Measurements from ENCODE around the gene GAPDHS. TPM values are rescaled to one million over a fixed set of nuclear protein-coding genes. Genes with fewer than 3 reads are reported as not detected.
A peak's percentile ranks its signal among the peaks of the same experiment; 100 is the strongest.

Gene GAPDHS
- total RNA-seq, 4 donors from 2014 or later = not detected

DNA sequence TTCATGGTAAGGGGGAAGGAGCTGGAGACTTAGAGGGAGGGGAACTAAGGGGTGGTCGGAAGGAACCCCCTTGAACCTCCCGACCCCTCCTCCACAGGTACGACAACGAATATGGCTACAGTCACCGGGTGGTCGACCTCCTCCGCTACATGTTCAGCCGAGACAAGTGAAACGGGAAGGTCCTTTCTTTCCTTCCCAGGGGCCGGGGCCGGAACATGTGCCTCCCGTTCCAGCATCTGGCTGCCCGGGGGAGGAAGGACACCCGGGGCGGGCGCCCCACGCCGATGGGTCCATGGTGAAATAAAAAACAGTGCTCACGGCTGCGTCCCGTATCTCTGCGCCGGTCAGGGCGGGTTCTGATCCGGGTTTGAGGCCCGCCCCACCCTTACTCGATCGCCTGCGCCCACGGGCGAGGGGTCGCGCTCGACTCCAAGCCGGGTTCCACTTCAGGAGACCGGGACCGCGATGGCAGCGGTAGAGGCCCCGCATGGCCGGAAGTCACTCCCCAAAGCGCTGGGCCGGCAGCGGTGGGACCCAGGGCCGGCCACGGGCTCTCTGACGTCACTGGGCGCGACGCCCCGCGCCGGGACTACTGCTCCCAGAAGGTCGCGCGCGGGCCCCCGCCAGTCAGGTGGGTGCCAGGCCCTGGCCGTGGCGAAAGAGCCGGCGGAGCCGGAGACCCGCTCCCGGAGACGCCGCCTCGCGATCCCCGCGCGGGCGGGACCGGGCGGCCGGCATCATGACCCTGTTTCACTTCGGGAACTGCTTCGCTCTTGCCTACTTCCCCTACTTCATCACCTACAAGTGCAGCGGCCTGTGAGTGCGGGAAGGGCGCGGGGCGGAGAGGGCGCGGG is 12.0 kb downstream of the GAPDHS start, which contains the start of gene TMEM147:
TMEM147 (plus strand) TSS at position 626 of the 854 bp plus-strand sequence; CDS start at position 740, 114 bp downstream.
- no peaks in the 10 kb centered on the region for H3K9me3 ChIP-seq
- H3K4me3 ChIP-seq = peak within 1 kb of the TSS; percentile 79 to 89 (median 84)
- H3K4me1 ChIP-seq = peaks cover 16 to 38% (median 28%) of the 10 kb centered on the region in 4 donors
- peak within 1 kb of the TSS; percentile 81 to 87 (median 84) for H3K27ac ChIP-seq (replicated peaks in 1 of 4)
- peaks cover 4 to 27% (median 18%) of the 10 kb centered on the region in 4 donors for H3K36me3 ChIP-seq
- TF ChIP-seq POLR2A (IDR thresholded peaks at IDR 0.05; ENCODE audit: low read depth) = no peak
- TF ChIP-seq POLR2AphosphoS5 (IDR thresholded peaks at IDR 0.05) = peak; percentile 85 to 87
- intact Hi-C loops (cut with DNase I) = loop anchor here (5.0 kb wide), 3 partner anchors 67 to 172 kb away; partner anchors contain the start of genes HAUS5, KMT2B and RBM42
- DNase-seq (ENCODE audit: extremely low spot score) = peak; percentile 96
- no peaks in the 10 kb centered on the region for H3K27me3 ChIP-seq
- 0% methylated on average over 21 of the region's 85 CpGs for WGBS

GRCh38 chr19:35545855-35546381 is 12.7 kb downstream of the GAPDHS start:
- DNase-seq (ENCODE audit: extremely low spot score) = no peak
- Histone ChIP-seq H3K4me3 (peak overlapping the region; percentile 79 to 89 (median 84)), H3K9me3 (no peaks in the 10 kb centered on the region), H3K27me3 (no peaks in the 10 kb centered on the region), H3K36me3 (peaks cover 4 to 28% (median 21%) of the 10 kb centered on the region in 4 donors), H3K27ac (replicated peaks in 1 of 4) (peak overlapping the region; percentile 81 to 87 (median 84)), H3K4me1 (peaks cover 16 to 38% (median 28%) of the 10 kb centered on the region in 4 donors)
- no peak for TF ChIP-seq POLR2A (IDR thresholded peaks at IDR 0.05; ENCODE audit: low read depth)
- no peak for TF ChIP-seq EP300 (IDR thresholded peaks at IDR 0.05)
- TF ChIP-seq POLR2AphosphoS5 (IDR thresholded peaks at IDR 0.05) = no peak
- TF ChIP-seq, protein P1, sequence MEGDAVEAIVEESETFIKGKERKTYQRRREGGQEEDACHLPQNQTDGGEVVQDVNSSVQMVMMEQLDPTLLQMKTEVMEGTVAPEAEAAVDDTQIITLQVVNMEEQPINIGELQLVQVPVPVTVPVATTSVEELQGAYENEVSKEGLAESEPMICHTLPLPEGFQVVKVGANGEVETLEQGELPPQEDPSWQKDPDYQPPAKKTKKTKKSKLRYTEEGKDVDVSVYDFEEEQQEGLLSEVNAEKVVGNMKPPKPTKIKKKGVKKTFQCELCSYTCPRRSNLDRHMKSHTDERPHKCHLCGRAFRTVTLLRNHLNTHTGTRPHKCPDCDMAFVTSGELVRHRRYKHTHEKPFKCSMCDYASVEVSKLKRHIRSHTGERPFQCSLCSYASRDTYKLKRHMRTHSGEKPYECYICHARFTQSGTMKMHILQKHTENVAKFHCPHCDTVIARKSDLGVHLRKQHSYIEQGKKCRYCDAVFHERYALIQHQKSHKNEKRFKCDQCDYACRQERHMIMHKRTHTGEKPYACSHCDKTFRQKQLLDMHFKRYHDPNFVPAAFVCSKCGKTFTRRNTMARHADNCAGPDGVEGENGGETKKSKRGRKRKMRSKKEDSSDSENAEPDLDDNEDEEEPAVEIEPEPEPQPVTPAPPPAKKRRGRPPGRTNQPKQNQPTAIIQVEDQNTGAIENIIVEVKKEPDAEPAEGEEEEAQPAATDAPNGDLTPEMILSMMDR (IDR thresholded peaks at IDR 0.05) = no peak
- 7% methylated on average over 17 of the region's 27 CpGs for WGBS
- intact Hi-C loops (cut with DNase I) = loop anchor here (5.0 kb wide), 3 partner anchors 66 to 171 kb away; partner anchors contain the start of genes HAUS5, KMT2B and RBM42

- Histone ChIP-seq H3K27ac (replicated peaks in 1 of 4) (no peak overlapping the region), H3K4me1 (peaks cover 16 to 38% (median 28%) of the 10 kb centered on the region in 4 donors), H3K27me3 (no peaks in the 10 kb centered on the region), H3K36me3 (peaks cover 4 to 31% (median 21%) of the 10 kb centered on the region in 4 donors), H3K9me3 (no peaks in the 10 kb centered on the region), H3K4me3 (peak overlapping the region; percentile 79 to 89 (median 84))
- TF ChIP-seq POLR2A (IDR thresholded peaks at IDR 0.05; ENCODE audit: low read depth) (no peak), POLR2AphosphoS5 (IDR thresholded peaks at IDR 0.05) (no peak), EP300 (IDR thresholded peaks at IDR 0.05) (no peak)
- TF ChIP-seq, protein P1 (IDR thresholded peaks at IDR 0.05) = no peak
- 90% methylated on average over 8 of the region's 8 CpGs for WGBS
- intact Hi-C loops (cut with DNase I) = loop anchor here (5.0 kb wide), 3 partner anchors 66 to 171 kb away; partner anchors contain the start of genes HAUS5, KMT2B and RBM42
- DNase-seq (ENCODE audit: extremely low spot score) = no peak
Measured at GRCh38 chr19:35546532-35546931, 13.3 kb downstream of the GAPDHS start.

- DNase-seq (ENCODE audit: extremely low spot score) = no peak
- Histone ChIP-seq H3K4me1 (peaks cover 15 to 33% (median 24%) of the 10 kb centered on the region in 4 donors), H3K4me3 (no peak overlapping the region), H3K27ac (replicated peaks in 1 of 4) (no peak overlapping the region), H3K9me3 (no peaks in the 10 kb centered on the region), H3K36me3 (peaks cover 4 to 31% (median 16%) of the 10 kb centered on the region in 4 donors), H3K27me3 (no peaks in the 10 kb centered on the region)
- TF ChIP-seq POLR2A (IDR thresholded peaks at IDR 0.05; ENCODE audit: low read depth) = no peak
- no peak for TF ChIP-seq EP300 (IDR thresholded peaks at IDR 0.05)
- TF ChIP-seq POLR2AphosphoS5 (IDR thresholded peaks at IDR 0.05) = no peak
- TF ChIP-seq, protein P1 (IDR thresholded peaks at IDR 0.05) = peak; percentile 59 to 77 (median 61)
- 21% methylated on average over 5 of the region's 6 CpGs for WGBS
- intact Hi-C loops (cut with DNase I) = loop anchor here (5.0 kb wide), 3 partner anchors 63 to 168 kb away; partner anchors contain the start of genes HAUS5, KMT2B and RBM42
Measured at GRCh38 chr19:35549174-35549788, 16.0 kb downstream of the GAPDHS start.

All from esophagus muscularis mucosa (tissue), 4 donors.